Stimulated activated CD8-positive, alpha-beta memory T cell treated with anti-CD3 and anti-CD28 coated beads, Interleukin-15, amount 100 ng/mL, for 24 hours (primary cell): ENCODE measurements around the gene CBX6.
"Not testable (repeated sequence)": the region's sequence is repeated elsewhere in the genome, so short reads cannot be mapped to it uniquely, and the experiment has no call there.

Experiments used
- DNase-seq: peaks from one replicate; pipeline ENCODE4 v3.0.0-alpha.2; 2020; ENCODE audit warnings: low read depth

CBX6 gene

GRCh38 chr22:38872172-38872830, at the start of gene CBX6:
Gene CBX6 (minus strand): TSS chr22:38872216. CDS start chr22:38872190, 26 bp downstream.
- peak; percentile 95 for DNase-seq

GRCh38 chr22:38921806-38922205, 49.8 kb upstream of the CBX6 start:
- DNase-seq, result no peak

- DNase-seq, result no peak
Observed at GRCh38 chr22:38921120-38921519, 49.1 kb upstream of the CBX6 start.

GRCh38 chr22:38919631-38920190, 47.7 kb upstream of the CBX6 start:
- DNase-seq, result no peak

- no peak for DNase-seq
Observed at GRCh38 chr22:38911434-38911833, 39.4 kb upstream of the CBX6 start.

- no peak for DNase-seq
Observed at GRCh38 chr22:38907767-38908166, 35.8 kb upstream of the CBX6 start.

- no peak for DNase-seq
Observed at GRCh38 chr22:38906052-38906451, 34.0 kb upstream of the CBX6 start.

GRCh38 chr22:38904052-38904617, 32.1 kb upstream of the CBX6 start:
- DNase-seq, result not testable (repeated sequence)

GRCh38 chr22:38901111-38901641, 29.2 kb upstream of the CBX6 start:
- DNase-seq, result no peak

- no peak for DNase-seq
Observed at GRCh38 chr22:38900677-38901076, 28.7 kb upstream of the CBX6 start.

GRCh38 chr22:38891256-38891655, 19.2 kb upstream of the CBX6 start:
- no peak for DNase-seq

- DNase-seq, result no peak
Observed at GRCh38 chr22:38890377-38890776, 18.4 kb upstream of the CBX6 start.

- no peak for DNase-seq
Observed at GRCh38 chr22:38886333-38886732, 14.3 kb upstream of the CBX6 start.

- DNase-seq, result no peak
Observed at GRCh38 chr22:38882972-38883622, 11.1 kb upstream of the CBX6 start.

GRCh38 chr22:38881997-38882879, 10.2 kb upstream of the CBX6 start:
- DNase-seq, result no peak

GRCh38 chr22:38881464-38881871, 9.5 kb upstream of the CBX6 start:
- DNase-seq, result no peak

GRCh38 chr22:38879961-38880360, 7.9 kb upstream of the CBX6 start:
- DNase-seq, result no peak

GRCh38 chr22:38879108-38879729, 7.2 kb upstream of the CBX6 start:
- DNase-seq, result no peak

GRCh38 chr22:38878001-38878400, 6.0 kb upstream of the CBX6 start:
- DNase-seq, result no peak

- no peak for DNase-seq
Observed at GRCh38 chr22:38874529-38875222, 2.7 kb upstream of the CBX6 start.
